ENCODE measurements around the gene LRMDA.

Gene LRMDA

DNA sequence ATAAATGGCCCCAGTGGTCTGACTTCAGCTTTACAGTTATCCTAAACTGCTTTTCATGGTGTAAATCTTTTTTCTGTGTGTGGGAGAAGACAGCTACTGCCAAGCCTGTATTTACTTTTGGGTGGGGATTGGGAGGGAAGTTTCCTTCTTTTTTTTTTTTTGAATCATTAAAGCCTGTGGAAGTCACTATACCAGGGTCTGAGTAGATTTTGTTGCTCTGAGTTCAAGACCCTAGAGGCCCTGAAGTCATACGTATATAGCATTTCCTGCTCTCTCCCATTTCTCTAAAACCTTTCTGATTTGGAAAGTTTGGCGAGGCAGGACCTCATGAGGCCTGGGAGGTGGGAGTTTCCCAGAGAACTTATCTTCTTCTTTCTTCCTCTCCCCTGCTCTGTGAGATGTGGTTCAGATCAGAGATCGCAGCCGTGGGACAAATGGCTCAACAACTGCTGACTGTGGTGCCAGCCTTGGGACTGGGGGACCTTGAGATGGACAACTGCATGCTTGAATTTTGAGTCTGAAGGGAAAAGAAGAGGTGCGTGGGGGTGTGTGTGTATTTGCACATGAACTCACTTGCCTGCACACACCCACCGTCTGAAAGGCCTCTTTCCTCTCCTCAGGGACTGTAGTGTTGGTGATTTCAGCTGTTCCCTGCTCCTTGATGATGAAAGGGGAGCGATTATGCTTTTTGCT, 18.1 kb downstream of the LRMDA start:
- DNase-seq: no peak

DNA sequence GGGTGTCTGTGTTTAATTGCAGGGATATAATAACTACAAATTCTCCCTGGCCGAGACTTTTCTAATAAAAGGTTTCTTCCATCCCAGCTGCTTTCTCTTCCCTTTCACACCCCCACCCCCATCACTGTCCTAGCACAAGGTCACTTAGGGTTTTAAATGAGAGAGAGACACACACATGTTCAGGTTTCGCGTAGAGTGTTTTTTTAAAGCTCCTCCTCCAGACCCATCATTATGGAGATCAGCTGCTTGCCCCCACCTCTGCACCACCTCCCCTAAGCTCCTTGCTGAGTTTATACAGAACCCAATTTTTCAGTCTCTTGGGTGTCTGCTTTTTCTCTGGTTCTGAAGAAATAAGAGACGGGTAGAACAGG, 18.6 kb downstream of the LRMDA start:
- no peak for DNase-seq

DNA sequence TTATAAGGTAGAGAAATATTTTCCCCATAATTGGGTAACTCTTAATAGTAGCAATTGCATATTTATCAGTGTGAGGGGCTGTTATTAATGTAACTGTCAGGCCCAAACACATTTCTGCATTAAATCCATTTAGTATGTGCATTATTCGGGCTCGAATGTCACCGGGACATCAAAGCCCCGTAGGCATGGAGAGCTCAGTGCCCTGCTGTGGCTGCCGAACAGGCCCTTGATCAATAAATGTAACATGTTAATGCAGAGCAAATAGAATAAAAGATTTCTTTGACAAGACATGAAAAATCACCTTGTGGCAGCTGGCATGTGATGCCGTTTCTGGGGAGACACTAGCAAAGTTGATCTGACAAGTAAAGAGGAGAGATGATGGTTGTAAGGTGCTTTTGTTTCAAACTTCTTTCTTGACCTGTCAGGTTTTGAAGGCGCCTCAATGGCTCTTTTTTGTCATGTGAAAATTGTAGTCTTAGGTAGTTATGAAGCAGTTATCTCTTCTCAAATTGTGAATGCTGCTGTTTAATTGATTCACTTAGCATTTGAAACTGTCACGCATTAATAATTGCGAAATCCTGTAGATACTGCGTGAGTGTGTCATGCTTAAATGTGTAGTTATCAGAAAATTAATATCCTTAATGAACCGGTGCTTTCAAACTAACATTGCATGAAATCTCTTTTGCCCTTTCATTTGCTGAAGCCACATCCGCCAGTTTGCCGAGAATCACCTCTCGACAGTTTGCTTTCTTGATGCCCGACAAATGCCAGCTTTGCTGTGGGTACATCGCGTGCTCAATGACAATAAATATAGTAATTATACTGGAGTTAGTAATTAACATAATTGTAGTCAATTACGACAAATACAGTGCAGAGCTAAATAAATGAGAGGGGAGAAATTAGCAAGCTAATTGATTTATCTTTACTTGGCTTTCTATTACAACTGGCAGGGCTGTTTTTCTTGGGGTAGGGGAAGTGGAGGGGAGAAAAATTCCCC, 19.5 kb downstream of the LRMDA start:
- no peak for DNase-seq

DNA sequence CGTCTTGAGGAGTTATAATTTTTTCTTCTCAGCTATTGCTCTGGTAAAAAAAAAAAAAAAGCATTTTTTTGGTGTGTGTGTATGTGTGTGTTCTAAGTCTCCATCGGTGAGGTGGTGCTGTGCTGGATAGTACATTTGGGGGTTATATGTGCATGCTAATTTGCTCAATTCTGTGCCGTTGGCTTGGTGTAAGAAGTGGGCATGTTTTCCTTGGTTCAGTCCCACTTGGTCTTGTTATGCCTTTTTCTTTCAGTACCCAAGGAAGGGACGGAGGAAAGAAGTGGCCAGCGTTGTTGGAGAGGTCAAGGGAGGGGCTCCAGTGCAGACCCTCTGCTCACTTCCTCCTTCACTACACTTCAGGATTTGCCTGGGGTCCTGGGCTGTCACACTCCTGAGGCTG, 20.4 kb downstream of the LRMDA start:
- no peak for DNase-seq

DNA sequence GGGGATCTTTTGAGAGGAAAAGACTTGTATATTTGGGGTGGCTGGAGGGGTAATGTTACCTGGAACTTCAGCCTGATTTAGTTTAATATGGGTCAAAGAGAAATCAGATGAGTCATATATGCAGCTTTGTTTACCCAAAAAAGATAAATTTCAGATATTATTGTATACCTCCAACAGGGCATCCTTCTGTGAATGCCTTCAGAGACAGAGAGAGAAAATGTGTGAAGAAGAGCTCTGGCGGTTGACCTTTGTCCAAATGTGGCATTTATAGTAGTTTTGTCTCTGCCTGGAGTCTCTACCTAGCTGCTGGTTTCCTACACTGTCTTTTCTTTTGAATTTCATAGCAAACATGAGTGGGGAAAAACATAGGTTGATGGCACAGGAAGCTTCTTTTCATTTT, 21.6 kb downstream of the LRMDA start:
- DNase-seq: no peak

DNA sequence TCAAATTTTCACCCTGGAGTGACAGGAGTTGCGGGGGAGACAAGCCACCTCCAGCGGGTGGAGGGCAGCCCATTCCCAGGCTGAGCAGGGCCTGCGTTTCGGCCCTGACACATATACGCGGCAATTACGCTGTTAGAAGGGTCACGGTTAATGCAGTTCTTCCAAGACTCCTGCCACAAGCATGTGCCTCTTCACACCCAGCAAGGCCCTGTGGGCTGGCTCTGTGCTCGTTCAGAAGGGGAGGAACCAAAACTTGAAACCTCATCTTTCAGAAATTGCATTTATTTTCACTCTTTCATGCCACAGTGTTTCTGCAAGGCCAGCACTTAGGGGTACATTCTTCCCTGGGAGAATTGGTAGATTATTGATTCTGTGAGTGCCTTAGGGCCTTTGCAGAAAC, 24.7 kb downstream of the LRMDA start:
- DNase-seq: no peak

DNA sequence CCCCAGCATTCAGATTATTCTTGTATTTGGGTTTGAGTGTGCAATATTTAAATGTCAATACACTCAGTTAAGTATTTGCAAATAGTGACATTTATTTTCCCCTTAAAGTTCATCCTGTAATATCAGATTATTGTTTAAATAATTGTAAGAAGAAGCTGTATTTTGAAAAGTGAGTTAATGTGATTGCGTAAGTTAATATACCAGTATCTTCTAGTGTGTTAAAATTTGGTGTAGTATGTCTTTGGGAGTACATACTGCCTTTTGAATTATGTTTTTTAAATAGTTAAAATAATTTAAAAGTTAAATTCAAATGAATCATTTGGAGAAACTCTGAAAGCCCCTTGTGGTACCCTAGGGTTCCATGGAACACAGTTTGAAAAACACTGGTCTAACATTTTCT, 28.6 kb downstream of the LRMDA start:
- no peak for DNase-seq

DNA sequence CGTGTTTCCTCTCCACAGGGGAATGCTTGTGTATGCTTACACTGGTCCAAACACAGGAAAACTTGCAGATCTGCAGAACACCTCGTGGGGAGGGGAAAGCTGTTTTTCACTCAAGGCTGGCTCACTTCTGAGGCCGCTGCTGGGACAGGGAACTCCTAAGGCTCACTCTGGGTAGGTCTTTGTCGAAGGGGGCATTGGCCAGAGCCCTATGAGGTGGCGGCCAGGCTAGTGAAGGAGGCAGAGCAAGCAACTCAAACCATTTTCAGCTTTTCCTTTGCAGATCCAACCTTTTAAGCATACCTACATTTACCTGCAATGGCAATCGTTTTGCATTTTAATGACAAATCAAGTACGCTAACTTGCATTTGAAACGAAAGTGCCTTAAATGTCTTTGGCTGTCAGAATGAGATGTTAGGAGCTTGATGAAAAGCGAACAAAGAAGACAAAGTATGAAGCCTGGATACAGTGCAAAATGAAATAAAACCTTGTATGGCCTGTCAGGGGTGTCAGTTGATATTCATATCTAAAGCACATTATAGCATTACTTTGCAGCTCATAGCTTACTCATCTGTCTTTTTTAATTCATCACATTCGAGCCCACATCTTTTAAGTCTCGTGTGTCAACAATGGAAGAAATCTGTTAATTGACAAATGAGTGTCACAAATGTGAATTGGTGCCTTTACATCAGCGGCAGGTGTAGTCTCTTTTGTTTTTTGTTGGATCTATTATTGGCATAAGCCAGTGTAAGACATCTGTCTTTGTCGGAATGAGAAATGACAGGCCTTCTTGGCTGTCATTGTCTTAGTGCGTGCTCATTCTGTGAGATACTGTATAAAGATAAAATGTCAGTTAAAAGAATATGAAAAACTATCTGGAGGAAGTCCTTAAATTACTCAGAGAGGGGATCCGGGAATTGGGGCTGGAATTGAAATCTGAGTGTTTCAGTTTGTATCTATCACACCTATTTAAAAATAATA, 30.5 kb downstream of the LRMDA start:
- DNase-seq: no peak

DNA sequence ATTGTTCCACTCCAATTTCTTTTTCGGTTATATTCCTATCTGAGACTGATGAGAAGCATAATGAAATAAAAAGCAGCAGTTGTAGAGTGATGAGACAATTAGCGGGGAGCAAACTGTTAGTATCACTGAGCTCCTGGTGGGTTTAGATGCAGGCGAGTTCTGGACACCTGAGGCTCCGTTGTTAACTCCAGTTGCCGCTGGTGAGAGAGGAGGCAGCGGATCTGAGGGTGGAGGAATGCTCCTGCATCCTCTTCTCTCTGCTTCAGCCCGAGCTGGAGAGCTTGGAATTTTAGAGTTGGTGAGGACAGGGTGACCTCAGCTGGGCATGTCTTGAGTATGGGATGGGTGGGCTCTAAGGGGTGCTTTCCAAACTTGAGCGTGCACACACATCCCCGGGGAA, 31.4 kb downstream of the LRMDA start:
- no peak for DNase-seq

DNA sequence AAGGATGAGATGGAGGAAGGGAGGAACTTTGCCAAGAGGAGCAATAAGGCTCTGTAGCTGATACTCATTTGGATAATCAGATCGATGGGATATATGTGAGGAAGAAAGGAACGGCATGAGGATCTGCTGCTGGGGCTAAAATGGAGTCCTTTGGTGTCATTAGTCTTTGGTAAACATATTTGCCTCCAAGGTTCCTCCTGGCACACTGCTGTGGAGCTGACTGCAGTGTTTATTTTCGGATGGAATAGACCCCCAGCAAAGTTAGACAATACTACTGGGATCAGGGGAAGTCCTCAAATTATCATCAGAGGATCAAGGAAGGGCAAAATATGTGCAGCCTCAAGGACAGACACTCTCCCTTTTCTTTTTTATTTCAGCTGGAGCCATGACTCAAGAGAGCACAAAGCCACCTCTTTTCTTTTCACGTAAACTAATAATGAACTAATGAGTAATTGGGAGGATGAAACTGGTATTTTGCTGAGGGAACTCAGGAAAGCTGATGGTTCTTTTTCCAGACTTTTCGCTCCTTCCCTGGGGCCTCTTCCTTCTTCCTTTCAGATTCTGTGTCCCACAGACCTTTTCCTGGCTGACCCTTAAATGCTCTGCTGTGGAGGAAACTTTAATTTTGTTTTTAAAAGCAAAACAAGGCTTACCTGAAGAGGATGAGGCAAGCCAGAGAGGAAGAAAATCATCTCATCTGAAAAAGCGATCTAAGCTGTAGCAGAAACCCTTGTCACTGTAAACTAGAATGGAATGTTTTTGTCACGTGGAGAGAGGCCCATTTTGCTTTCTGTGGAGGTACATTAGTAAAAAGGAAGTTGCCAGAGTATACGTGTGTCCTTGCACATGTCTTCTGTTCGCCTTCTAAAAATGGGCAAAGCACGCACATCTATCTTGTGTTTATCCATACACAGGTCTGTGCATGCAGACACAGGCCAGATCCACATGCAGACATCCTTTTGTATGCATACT, 33.3 kb downstream of the LRMDA start:
- no peak for DNase-seq

DNA sequence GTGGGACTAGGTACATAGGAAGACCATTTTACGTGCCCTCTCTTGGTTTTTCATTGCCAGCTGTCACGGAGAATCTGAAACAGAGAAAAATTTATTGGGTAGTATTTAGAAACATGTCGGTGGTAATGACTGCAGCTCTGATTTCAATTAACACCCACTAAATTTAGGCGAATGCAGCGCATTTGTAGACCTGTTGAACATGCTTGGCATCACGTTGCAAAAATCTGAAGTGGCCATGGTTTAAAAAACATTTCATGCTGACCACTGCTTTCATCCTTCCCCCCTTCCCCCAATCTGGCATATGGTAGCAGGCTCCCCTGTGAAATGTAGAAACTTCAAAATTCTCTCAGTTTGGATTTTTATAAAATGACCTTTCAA, 34.0 kb downstream of the LRMDA start:
- DNase-seq: no peak

DNA sequence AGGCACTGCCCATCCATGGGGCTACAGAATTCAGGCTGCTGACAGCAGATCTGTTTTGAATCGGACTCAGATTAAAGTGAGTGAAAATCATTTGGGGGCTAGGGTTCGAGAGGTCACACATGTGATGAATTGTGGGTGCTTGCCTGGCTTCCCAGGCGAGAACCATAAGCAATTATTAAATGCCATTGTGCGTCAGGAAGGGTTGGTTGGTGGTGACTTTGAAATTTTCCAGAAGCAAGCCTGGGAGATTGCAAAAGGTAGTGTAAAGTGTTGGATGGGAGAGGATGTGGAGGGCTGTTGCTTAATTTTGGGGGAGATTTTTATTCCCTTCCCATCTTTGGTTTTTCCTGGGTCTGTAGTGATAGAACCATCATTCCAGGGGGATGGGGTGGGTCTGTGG, 34.6 kb downstream of the LRMDA start:
- no peak for DNase-seq

DNA sequence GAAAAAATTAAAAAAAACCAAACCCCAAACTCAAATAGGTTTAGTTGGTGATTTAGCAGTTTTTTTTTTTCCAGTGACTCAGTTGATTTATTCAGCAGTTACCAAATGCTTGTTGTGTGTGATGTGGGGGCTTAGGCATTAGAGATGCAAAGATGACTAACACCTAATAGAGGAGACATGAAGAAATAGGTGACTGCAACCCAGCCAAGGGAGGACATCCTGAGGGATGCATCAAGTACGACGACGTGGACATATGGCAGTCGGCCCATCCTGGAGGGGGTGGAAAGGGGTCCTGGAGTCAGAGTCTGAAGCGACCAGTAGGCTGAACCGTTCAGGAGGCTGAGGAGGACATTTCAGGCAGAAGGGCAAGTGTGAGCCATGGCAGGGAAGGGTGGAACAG, 35.5 kb downstream of the LRMDA start:
- DNase-seq: no peak

DNA sequence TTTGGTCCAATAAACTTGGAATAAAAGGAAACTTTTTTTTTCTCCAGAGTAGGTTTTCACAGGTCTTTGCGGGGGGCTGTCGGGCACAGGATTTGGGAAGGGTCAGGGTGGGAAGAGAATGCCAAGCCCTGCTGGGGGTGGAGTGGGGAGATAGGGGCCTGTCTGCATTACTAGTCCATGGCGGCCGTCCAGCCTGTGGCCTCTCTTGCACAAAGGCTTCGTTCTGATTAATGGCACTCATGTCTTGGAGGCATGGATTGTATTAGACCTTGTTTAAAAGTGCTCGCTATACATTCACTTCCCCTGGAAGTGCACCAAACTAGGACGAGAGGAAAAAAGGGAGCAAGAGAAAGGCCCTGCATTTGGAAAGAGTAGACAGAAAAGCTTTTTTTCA, 37.2 kb downstream of the LRMDA start:
- DNase-seq: no peak

DNA sequence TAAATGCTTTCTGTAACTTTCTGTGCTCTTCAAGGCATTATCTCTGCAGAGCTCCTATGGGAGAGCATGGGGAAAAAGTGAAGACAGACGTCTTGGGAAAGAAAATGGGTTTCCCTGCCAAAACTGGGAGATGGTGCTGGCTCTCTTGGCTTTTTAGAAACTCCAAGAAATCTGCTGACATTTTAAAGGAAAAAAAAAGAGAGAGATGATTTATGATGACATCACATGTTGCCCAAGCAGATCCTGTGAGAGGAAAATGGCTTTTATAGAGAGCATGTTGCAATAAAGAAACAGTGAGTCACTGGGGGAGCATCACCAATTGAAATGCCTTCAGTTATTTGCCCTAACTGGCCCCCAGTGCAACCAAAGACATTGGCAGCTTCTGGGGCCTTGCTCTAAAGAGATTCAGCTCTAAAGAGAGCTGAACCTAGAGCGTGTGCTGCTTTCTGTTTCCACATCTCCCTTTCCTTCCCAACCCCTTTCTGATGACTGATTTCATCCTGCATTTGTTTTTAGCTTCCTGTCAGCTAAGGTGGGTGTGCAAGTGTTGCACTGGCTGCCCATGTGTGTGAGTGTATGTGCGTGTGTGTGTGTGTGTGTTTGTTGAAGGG, 37.7 kb downstream of the LRMDA start:
- DNase-seq: peak; percentile 42

DNA sequence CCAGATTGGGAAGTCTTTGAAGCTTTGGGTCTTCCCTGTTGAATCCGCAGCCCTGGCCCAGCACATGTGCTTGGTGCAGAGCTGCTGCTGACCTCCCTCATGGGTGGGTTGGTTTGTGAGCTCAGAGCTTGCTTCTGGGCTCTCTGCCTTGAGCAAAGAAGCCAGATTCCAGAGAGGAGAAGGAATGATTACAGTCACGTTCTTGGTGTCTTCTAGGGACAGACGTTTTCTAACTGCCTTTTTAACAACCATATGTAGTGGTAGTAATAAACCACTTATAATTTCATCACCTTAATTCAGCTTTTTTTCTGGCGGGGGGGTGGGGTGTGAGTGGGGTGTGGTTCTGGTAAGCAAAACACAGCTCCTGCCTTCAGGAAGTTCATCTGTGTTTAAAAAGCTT, 39.5 kb downstream of the LRMDA start:
- no peak for DNase-seq

DNA sequence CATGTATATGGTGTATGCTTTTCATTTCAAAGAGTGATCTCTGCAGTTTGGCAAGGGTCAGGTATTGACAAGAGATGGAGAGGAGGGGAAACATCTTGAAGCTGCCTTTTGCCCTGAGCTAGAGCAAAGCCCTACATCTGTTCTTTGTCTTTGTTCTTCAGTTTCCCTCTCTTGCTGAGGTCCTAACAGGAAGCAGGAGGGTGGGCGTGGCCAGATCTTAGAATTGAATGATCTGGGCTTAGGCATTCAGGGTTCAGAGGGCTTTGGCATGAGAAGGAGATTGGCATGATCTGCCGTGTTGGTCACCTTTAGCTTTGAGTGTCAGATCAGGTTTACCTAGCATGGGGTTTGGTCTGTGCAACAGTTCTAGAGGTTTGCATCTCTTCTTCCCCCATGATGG, 41.3 kb downstream of the LRMDA start:
- no peak for DNase-seq

DNA sequence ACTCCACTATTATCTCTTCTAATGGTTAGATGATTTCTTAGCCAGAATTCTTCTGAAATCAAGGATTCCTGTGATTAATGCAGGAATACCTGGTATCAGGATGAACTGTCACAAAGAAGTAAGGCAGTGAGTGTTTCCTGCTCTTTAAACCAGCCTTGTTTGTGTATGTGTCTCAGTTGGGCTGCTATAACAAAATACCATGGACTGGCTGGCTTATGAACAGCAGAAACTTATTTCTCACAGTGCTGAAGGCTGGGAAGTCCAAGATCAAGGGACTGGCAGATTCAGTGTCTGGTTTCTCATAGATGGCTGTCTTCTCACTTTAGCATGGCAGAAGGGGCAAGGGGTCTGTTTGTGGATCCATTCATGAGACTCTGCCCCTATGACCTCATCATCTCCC, 42.7 kb downstream of the LRMDA start:
- DNase-seq: no peak

DNA sequence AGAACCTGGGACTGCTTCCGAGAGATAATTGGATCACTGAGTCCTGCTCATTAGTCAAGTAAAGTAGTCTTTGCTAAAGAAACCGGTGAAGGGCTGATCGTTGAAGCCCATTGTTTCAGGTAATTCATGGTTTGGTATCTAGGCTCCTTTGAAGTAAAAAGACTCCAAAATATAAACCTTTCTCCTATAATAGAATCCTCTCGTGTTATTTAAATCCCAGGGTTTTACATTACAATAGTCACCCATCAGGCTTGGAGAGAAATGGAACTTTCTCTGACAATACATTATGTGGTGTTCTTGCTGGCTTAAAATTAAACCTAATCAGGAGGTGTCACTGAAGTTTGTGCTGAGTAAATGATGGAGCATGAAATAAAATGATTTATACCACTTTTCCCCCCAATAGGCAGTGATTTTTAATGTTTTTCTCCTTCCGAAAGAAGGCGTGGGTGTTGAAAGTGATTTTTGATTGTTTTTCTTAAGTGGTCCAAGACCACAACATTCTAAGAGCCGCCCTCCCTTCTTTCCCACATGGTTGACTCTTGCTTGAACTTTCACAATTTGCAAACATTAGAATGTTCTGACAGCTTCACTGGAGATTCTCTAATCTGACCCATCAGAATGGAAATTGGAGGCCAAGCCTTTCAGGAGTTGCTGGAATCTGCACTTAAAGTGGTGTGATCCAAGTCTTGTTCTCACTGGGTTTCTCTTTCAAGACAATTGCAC, 44.2 kb downstream of the LRMDA start:
- DNase-seq: no peak

DNA sequence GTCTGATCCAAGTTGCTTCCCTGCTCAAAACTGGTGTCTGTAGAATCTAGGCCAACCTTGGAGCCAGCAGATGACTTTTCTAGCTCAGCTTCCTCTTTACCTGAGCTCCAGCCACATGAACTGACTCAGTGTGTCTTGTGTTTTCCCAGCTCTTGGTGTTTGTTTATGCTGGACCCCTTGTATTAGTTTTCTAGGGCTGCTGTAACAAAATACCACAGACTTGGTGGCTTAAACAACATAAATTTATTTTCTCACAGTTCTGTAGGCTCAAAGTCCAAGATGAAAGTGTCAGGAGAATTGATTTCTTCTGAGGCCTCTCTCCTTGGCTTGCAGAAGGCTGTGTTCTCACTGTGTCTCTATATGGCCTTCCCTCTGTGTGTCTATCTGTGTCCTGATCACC, 45.1 kb downstream of the LRMDA start:
- no peak for DNase-seq

DNA sequence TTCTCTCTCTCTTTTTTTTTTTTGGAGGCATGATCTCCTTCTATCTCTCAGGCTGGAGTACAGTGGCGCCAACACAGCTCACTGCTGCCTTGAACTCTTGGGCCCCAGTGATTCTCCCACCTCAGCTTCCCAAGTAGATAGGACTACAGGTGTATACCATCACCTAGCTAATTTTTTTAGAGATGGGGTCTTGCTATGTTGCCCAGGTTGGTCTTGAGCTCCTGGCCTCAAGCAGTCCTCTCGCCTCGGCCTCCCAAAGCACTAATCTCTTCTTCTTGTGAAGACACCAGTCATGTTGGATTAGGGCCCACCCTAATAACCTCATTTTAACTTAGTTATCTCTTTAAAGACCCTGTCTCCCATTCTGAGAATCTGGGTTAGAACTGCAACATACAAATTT, 45.6 kb downstream of the LRMDA start:
- no peak for DNase-seq

Data from GOT3 (cell line).